Gastroesophageal sphincter (tissue), 3 donors: ENCODE measurements around the gene MATN4.

ENCODE experiments used
- POLR2A ChIP-seq, 2 donors: fragments of 450-650 bp; IDR thresholded peaks; one replicate each; pipeline ENCODE4 v1.6.1; 2017; ENCODE audit warnings: antibody characterized with exemption in 2 of 2, mild to moderate bottlenecking in 2 of 2, moderate library complexity in 1 of 2
- TF ChIP-seq, protein P1 (sequence below), 4 experiments: fragments of 200-600 bp in 2 of 4; fragments of 450-650 bp in 2 of 4; sonication (generic) in 1 of 4; IDR thresholded peaks; one replicate each; pipeline ENCODE4 v1.5.1; 2017 to 2019; ENCODE audit warnings: antibody characterized with exemption in 4 of 4, mild to moderate bottlenecking in 2 of 4, moderate library complexity in 2 of 4

DNA sequence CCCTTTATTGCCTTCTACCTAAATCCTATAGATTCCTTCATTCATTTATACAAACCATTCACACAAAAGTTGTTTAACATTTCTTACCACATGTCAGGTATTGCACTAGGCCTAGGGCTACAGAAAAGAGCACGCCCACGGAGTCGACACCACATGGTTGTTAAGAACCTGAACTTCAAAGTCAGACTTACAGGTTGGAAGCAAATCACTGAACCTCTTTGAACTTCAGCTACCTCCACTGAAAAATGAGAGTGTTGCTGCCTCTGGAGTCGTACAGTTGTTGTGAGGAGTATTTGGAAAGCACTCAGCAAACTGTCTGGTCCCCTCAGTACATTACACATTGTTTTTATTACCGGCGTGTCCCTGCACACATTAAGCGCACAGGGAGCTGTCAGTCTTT, 50.4 kb downstream of the MATN4 start:
- TF ChIP-seq, protein P1, sequence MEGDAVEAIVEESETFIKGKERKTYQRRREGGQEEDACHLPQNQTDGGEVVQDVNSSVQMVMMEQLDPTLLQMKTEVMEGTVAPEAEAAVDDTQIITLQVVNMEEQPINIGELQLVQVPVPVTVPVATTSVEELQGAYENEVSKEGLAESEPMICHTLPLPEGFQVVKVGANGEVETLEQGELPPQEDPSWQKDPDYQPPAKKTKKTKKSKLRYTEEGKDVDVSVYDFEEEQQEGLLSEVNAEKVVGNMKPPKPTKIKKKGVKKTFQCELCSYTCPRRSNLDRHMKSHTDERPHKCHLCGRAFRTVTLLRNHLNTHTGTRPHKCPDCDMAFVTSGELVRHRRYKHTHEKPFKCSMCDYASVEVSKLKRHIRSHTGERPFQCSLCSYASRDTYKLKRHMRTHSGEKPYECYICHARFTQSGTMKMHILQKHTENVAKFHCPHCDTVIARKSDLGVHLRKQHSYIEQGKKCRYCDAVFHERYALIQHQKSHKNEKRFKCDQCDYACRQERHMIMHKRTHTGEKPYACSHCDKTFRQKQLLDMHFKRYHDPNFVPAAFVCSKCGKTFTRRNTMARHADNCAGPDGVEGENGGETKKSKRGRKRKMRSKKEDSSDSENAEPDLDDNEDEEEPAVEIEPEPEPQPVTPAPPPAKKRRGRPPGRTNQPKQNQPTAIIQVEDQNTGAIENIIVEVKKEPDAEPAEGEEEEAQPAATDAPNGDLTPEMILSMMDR (IDR thresholded peaks at IDR 0.05): no peak
- TF ChIP-seq POLR2A (IDR thresholded peaks at IDR 0.05): no peak
